GM18502 (cell line): ENCODE measurements around the gene CYTL1.
A peak's percentile ranks its signal among the peaks of the same experiment; 100 is the strongest.
"Not testable (repeated sequence)": the region's sequence is repeated elsewhere in the genome, so short reads cannot be mapped to it uniquely, and the experiment has no call there.

Experiments used
- ATAC-seq: cut with Tn5 transposase; IDR thresholded peaks from one replicate; pipeline ENCODE4 v1.9.1; 2021; ENCODE audit warnings: mild to moderate bottlenecking; ENCODE audit not compliant: unreplicated experiment, poor library complexity

Gene CYTL1

GRCh38 chr4:5034206-5034605 is 14.9 kb upstream of the CYTL1 start:
- no peak for ATAC-seq

- ATAC-seq: peak; percentile 45
These were observed 14.1 kb upstream of the CYTL1 start for GRCh38 chr4:5033281-5033841.

GRCh38 chr4:5032813-5033212 is 13.6 kb upstream of the CYTL1 start:
- ATAC-seq: no peak

GRCh38 chr4:5030927-5031326 is 11.7 kb upstream of the CYTL1 start:
- no peak for ATAC-seq

GRCh38 chr4:5030221-5030620 is 11.0 kb upstream of the CYTL1 start:
- no peak for ATAC-seq

- no peak for ATAC-seq
These were observed 10.2 kb upstream of the CYTL1 start for GRCh38 chr4:5029447-5029846.

- no peak for ATAC-seq
These were observed 9.2 kb upstream of the CYTL1 start for GRCh38 chr4:5028480-5028879.

GRCh38 chr4:5027346-5027745 is 8.1 kb upstream of the CYTL1 start:
- ATAC-seq: no peak

- ATAC-seq: no peak
These were observed 7.1 kb upstream of the CYTL1 start for GRCh38 chr4:5026371-5026770.

GRCh38 chr4:5024673-5025072 is 5.4 kb upstream of the CYTL1 start:
- no peak for ATAC-seq

- ATAC-seq: no peak
These were observed 2.3 kb upstream of the CYTL1 start for GRCh38 chr4:5021546-5021945.

- ATAC-seq: no peak
These were observed 1.1 kb upstream of the CYTL1 start for GRCh38 chr4:5020341-5020740.

- ATAC-seq: no peak
These were observed 538 bp upstream of the CYTL1 start for GRCh38 chr4:5019796-5020195.

- no peak for ATAC-seq
These were observed 655 bp downstream of the CYTL1 start for GRCh38 chr4:5018603-5019002.

GRCh38 chr4:5018096-5018495 is 1.2 kb downstream of the CYTL1 start:
- ATAC-seq: no peak

- ATAC-seq: no peak
These were observed 5.1 kb downstream of the CYTL1 start for GRCh38 chr4:5014007-5014682.

GRCh38 chr4:5012958-5013357 is 6.3 kb downstream of the CYTL1 start:
- ATAC-seq: no peak

- no peak for ATAC-seq
These were observed 6.9 kb downstream of the CYTL1 start for GRCh38 chr4:5012244-5012898.

GRCh38 chr4:5010984-5011383 is 8.3 kb downstream of the CYTL1 start:
- no peak for ATAC-seq

- ATAC-seq: no peak
These were observed 9.5 kb downstream of the CYTL1 start for GRCh38 chr4:5009796-5010195.

- not testable (repeated sequence) for ATAC-seq
These were observed 12.3 kb downstream of the CYTL1 start for GRCh38 chr4:5006932-5007331.

- ATAC-seq: no peak
These were observed 14.8 kb downstream of the CYTL1 start for GRCh38 chr4:5004496-5004895.
